Stomach smooth muscle (tissue), 2 donors: ENCODE measurements around the gene HERC2.
A peak's percentile ranks its signal among the peaks of the same experiment; 100 is the strongest.

Source experiments
- H3K27ac ChIP-seq: one replicate; pipeline ENCODE4 v1.7.0; 2013; ENCODE audit warnings: mild to moderate bottlenecking, low read length, inconsistent platforms
- H3K27me3 ChIP-seq, 2 donors: one replicate each; pipeline ENCODE4 v1.7.0; 2013; ENCODE audit warnings: low read length in 2 of 2; ENCODE audit not compliant: insufficient read depth in 2 of 2, control insufficient read depth in 1 of 2
- H3K36me3 ChIP-seq, 2 donors: one replicate each; pipeline ENCODE4 v1.7.0; 2013; ENCODE audit warnings: low read length in 2 of 2; ENCODE audit not compliant: control insufficient read depth in 2 of 2, insufficient read depth in 2 of 2
- H3K4me1 ChIP-seq: one replicate; pipeline ENCODE4 v1.7.0; 2013; ENCODE audit warnings: low read length; ENCODE audit not compliant: control insufficient read depth, insufficient read depth
- H3K4me3 ChIP-seq, 2 donors: one replicate each; pipeline ENCODE4 v1.7.0; 2013; ENCODE audit warnings: low read length in 2 of 2
- H3K9ac ChIP-seq, 2 donors: one replicate each; pipeline ENCODE4 v1.7.0; 2013; ENCODE audit warnings: low read length in 2 of 2, mild to moderate bottlenecking in 1 of 2
- H3K9me3 ChIP-seq, 2 donors: one replicate each; pipeline ENCODE4 v1.7.0; 2013; ENCODE audit warnings: low read length in 2 of 2; ENCODE audit not compliant: control insufficient read depth in 2 of 2
- donor health status: healthy.
- donor health status: Pancreatic carcinoma.

HERC2 gene

GRCh38 chr15:28101983-28102441, 220.0 kb downstream of the HERC2 start:
- Histone ChIP-seq H3K9me3 (no peaks in the 10 kb centered on the region), H3K27me3 (peaks cover 45 to 60% of the 10 kb centered on the region in 2 donors), H3K9ac (no peak overlapping the region), H3K4me3 (no peak overlapping the region), H3K36me3 (no peaks in the 10 kb centered on the region), H3K4me1 (peaks cover 17% of the 10 kb centered on the region), H3K27ac (no peak overlapping the region)

- Histone ChIP-seq H3K4me3 (no peak overlapping the region), H3K27ac (no peak overlapping the region), H3K27me3 (peaks cover 46 to 60% of the 10 kb centered on the region in 2 donors), H3K9me3 (no peaks in the 10 kb centered on the region), H3K9ac (no peak overlapping the region), H3K36me3 (no peaks in the 10 kb centered on the region), H3K4me1 (peaks cover 17% of the 10 kb centered on the region)
Measured at GRCh38 chr15:28101201-28101600, 220.8 kb downstream of the HERC2 start.

GRCh38 chr15:28100516-28101195, 221.3 kb downstream of the HERC2 start:
- H3K36me3 ChIP-seq, result no peaks in the 10 kb centered on the region
- peaks cover 19% of the 10 kb centered on the region for H3K4me1 ChIP-seq
- no peak overlapping the region for H3K27ac ChIP-seq
- no peak overlapping the region for H3K4me3 ChIP-seq
- peaks cover 49 to 60% of the 10 kb centered on the region in 2 donors for H3K27me3 ChIP-seq
- H3K9ac ChIP-seq, result no peak overlapping the region
- H3K9me3 ChIP-seq, result no peaks in the 10 kb centered on the region

- peaks cover 45 to 67% of the 10 kb centered on the region in 2 donors for H3K27me3 ChIP-seq
- no peaks in the 10 kb centered on the region for H3K36me3 ChIP-seq
- no peak overlapping the region for H3K4me3 ChIP-seq
- H3K27ac ChIP-seq, result no peak overlapping the region
- peaks cover 27% of the 10 kb centered on the region for H3K4me1 ChIP-seq
- no peak overlapping the region for H3K9ac ChIP-seq
- no peaks in the 10 kb centered on the region for H3K9me3 ChIP-seq
Measured at GRCh38 chr15:28099555-28100140, 222.3 kb downstream of the HERC2 start.

GRCh38 chr15:28098766-28099554, 223.0 kb downstream of the HERC2 start, which contains the start of gene OCA2:
OCA2 (minus strand) TSS chr15:28099315; CDS start chr15:28081874, 17,441 bp downstream.
- Histone ChIP-seq H3K36me3 (no peaks in the 10 kb centered on the region), H3K9me3 (no peaks in the 10 kb centered on the region), H3K27me3 (peaks cover 51 to 73% of the 10 kb centered on the region in 2 donors), H3K4me3 (no peak within 1 kb of the TSS), H3K27ac (no peak within 1 kb of the TSS), H3K9ac (no peak within 1 kb of the TSS), H3K4me1 (peaks cover 30% of the 10 kb centered on the region)

GRCh38 chr15:28098360-28098765, 223.6 kb downstream of the HERC2 start:
- Histone ChIP-seq H3K36me3 (no peaks in the 10 kb centered on the region), H3K27me3 (peaks cover 54 to 73% of the 10 kb centered on the region in 2 donors), H3K9ac (no peak overlapping the region), H3K9me3 (no peaks in the 10 kb centered on the region), H3K27ac (no peak overlapping the region), H3K4me1 (peaks cover 30% of the 10 kb centered on the region), H3K4me3 (no peak overlapping the region)

- Histone ChIP-seq H3K4me1 (peaks cover 30% of the 10 kb centered on the region), H3K27ac (no peak overlapping the region), H3K27me3 (peaks cover 54 to 72% of the 10 kb centered on the region in 2 donors), H3K4me3 (no peak overlapping the region), H3K36me3 (no peaks in the 10 kb centered on the region), H3K9ac (no peak overlapping the region), H3K9me3 (no peaks in the 10 kb centered on the region)
Measured at GRCh38 chr15:28097656-28098359, 224.2 kb downstream of the HERC2 start.

GRCh38 chr15:28096670-28097431, 225.1 kb downstream of the HERC2 start:
- peaks cover 30% of the 10 kb centered on the region for H3K4me1 ChIP-seq
- peaks cover 54 to 77% of the 10 kb centered on the region in 2 donors for H3K27me3 ChIP-seq
- H3K9me3 ChIP-seq, result no peaks in the 10 kb centered on the region
- peak overlapping the region; percentile 74 to 79 for H3K4me3 ChIP-seq
- H3K9ac ChIP-seq, result peak overlapping the region in 1 of 2 donors; percentile 23
- no peaks in the 10 kb centered on the region for H3K36me3 ChIP-seq
- no peak overlapping the region for H3K27ac ChIP-seq

GRCh38 chr15:28096411-28096669, 225.6 kb downstream of the HERC2 start:
- H3K4me1 ChIP-seq, result peaks cover 30% of the 10 kb centered on the region
- H3K9me3 ChIP-seq, result peaks cover 0 to 3% of the 10 kb centered on the region in 2 donors
- H3K36me3 ChIP-seq, result no peaks in the 10 kb centered on the region
- H3K9ac ChIP-seq, result peak overlapping the region in 1 of 2 donors; percentile 23
- H3K4me3 ChIP-seq, result peak overlapping the region; percentile 74 to 79
- H3K27me3 ChIP-seq, result peaks cover 54 to 77% of the 10 kb centered on the region in 2 donors
- H3K27ac ChIP-seq, result no peak overlapping the region
